Upper lobe of left lung (tissue), 4 donors: ENCODE data around the gene LEPR.

ENCODE experiments used
- CTCF ChIP-seq, 6 experiments: fragments of 450-650 bp in 4 of 6; fragments of 200-600 bp in 2 of 6; sonication (generic) in 2 of 6; IDR thresholded peaks; one replicate each; pipeline ENCODE4 v1.5.1; 2016 to 2019; ENCODE audit warnings: antibody characterized with exemption in 6 of 6
- EP300 ChIP-seq, 4 donors: sonication (generic); formaldehyde crosslinking; IDR thresholded peaks; one replicate each; pipeline ENCODE4 v1.5.1; 2017; ENCODE audit warnings: antibody characterized with exemption in 4 of 4, control low read depth in 2 of 4
- POLR2AphosphoS5 ChIP-seq, 2 donors: sonication (generic); formaldehyde crosslinking; IDR thresholded peaks; one replicate each; pipeline ENCODE4 v1.5.1; 2017; ENCODE audit warnings: antibody characterized with exemption in 2 of 2

- TF ChIP-seq POLR2AphosphoS5 (IDR thresholded peaks at IDR 0.05), result peak; percentile 19 to 49
- no peak for TF ChIP-seq CTCF (IDR thresholded peaks at IDR 0.05)
- no peak for TF ChIP-seq EP300 (IDR thresholded peaks at IDR 0.05)
Observed at GRCh38 chr1:65419681-65420589, 533 bp upstream of the LEPR start.
